ENCODE results near the gene PSMD5. TPM values are rescaled to one million over a fixed set of nuclear protein-coding genes. Genes with fewer than 3 reads are reported as not detected.

The PSMD5 gene
- total RNA-seq, 1 donor, result 32.6 TPM

GRCh38 chr9:120846251-120846889 is 3.6 kb upstream of the PSMD5 start:
- Histone ChIP-seq H3K36me3 (ENCODE audit: insufficient read depth, low read length) (no peaks in the 10 kb centered on the region), H4K20me1 (ENCODE audit: insufficient read depth, low read length) (no peaks in the 10 kb centered on the region), H3K79me2 (ENCODE audit: insufficient read depth, low read length) (peaks cover 16% of the 10 kb centered on the region), H3K9me3 (ENCODE audit: low read depth, low read length) (no peaks in the 10 kb centered on the region), H3K27ac (ENCODE audit: low read depth, low read length) (no peak overlapping the region), H3K4me1 (ENCODE audit: insufficient read depth, low read length) (peaks cover 8% of the 10 kb centered on the region), H3K27me3 (ENCODE audit: insufficient read depth, low read length) (no peaks in the 10 kb centered on the region), H3K4me3 (ENCODE audit: insufficient read depth, low read length) (no peak overlapping the region), H3K4me2 (ENCODE audit: insufficient read depth, low read length) (no peak overlapping the region), H2AFZ (ENCODE audit: low read length) (no peak overlapping the region)
- TF ChIP-seq CTCF (IDR thresholded peaks at IDR 0.05; ENCODE audit: extremely low read depth, low read depth, low read length), result no peak
- DNase-seq (ENCODE audit: insufficient read length, low spot score, missing footprints), result no peak

GRCh38 chr9:120845255-120845654 is 2.5 kb upstream of the PSMD5 start:
- no peak for TF ChIP-seq CTCF (IDR thresholded peaks at IDR 0.05; ENCODE audit: extremely low read depth, low read depth, low read length)
- DNase-seq (ENCODE audit: insufficient read length, low spot score, missing footprints), result no peak
- no peaks in the 10 kb centered on the region for H4K20me1 ChIP-seq (ENCODE audit: insufficient read depth, low read length)

GRCh38 chr9:120841930-120842684 is 615 bp downstream of the PSMD5 start:
- peak; percentile 34 for DNase-seq (ENCODE audit: insufficient read length, low spot score, missing footprints)
- peak overlapping the region; percentile 94 for H3K27ac ChIP-seq (ENCODE audit: low read depth, low read length)
- peak overlapping the region; percentile 98 for H3K4me3 ChIP-seq (ENCODE audit: insufficient read depth, low read length)
- H3K4me1 ChIP-seq (ENCODE audit: insufficient read depth, low read length), result peaks cover 19% of the 10 kb centered on the region
- no peak for TF ChIP-seq CTCF (IDR thresholded peaks at IDR 0.05; ENCODE audit: extremely low read depth, low read depth, low read length)
- H2AFZ ChIP-seq (ENCODE audit: low read length), result peak overlapping the region; percentile 100
- H3K27me3 ChIP-seq (ENCODE audit: insufficient read depth, low read length), result no peaks in the 10 kb centered on the region
- H4K20me1 ChIP-seq (ENCODE audit: insufficient read depth, low read length), result peaks cover 5% of the 10 kb centered on the region
- no peaks in the 10 kb centered on the region for H3K9me3 ChIP-seq (ENCODE audit: low read depth, low read length)
- H3K4me2 ChIP-seq (ENCODE audit: insufficient read depth, low read length), result peak overlapping the region; percentile 98
- peaks cover 51% of the 10 kb centered on the region for H3K79me2 ChIP-seq (ENCODE audit: insufficient read depth, low read length)
- H3K36me3 ChIP-seq (ENCODE audit: insufficient read depth, low read length), result no peaks in the 10 kb centered on the region

More at GRCh38 chr9:120845255-120845654, 2.5 kb upstream of the PSMD5 start:
- Histone ChIP-seq H3K27ac (ENCODE audit: low read depth, low read length) (no peak overlapping the region), H3K36me3 (ENCODE audit: insufficient read depth, low read length) (no peaks in the 10 kb centered on the region), H3K4me3 (ENCODE audit: insufficient read depth, low read length) (no peak overlapping the region), H3K27me3 (ENCODE audit: insufficient read depth, low read length) (no peaks in the 10 kb centered on the region), H2AFZ (ENCODE audit: low read length) (no peak overlapping the region), H3K4me1 (ENCODE audit: insufficient read depth, low read length) (peaks cover 8% of the 10 kb centered on the region), H3K79me2 (ENCODE audit: insufficient read depth, low read length) (peaks cover 22% of the 10 kb centered on the region), H3K9me3 (ENCODE audit: low read depth, low read length) (no peaks in the 10 kb centered on the region), H3K4me2 (ENCODE audit: insufficient read depth, low read length) (no peak overlapping the region)

GRCh38 chr9:120839146-120839545 is 3.6 kb downstream of the PSMD5 start:
- Histone ChIP-seq H3K36me3 (ENCODE audit: insufficient read depth, low read length) (peaks cover 5% of the 10 kb centered on the region), H3K4me3 (ENCODE audit: insufficient read depth, low read length) (no peak overlapping the region), H2AFZ (ENCODE audit: low read length) (no peak overlapping the region), H3K27me3 (ENCODE audit: insufficient read depth, low read length) (no peaks in the 10 kb centered on the region), H3K4me1 (ENCODE audit: insufficient read depth, low read length) (peaks cover 19% of the 10 kb centered on the region), H3K4me2 (ENCODE audit: insufficient read depth, low read length) (no peak overlapping the region), H4K20me1 (ENCODE audit: insufficient read depth, low read length) (peaks cover 8% of the 10 kb centered on the region), H3K9me3 (ENCODE audit: low read depth, low read length) (no peaks in the 10 kb centered on the region), H3K79me2 (ENCODE audit: insufficient read depth, low read length) (peaks cover 70% of the 10 kb centered on the region), H3K27ac (ENCODE audit: low read depth, low read length) (peak overlapping the region; percentile 40)
- DNase-seq (ENCODE audit: insufficient read length, low spot score, missing footprints), result no peak
- no peak for TF ChIP-seq CTCF (IDR thresholded peaks at IDR 0.05; ENCODE audit: extremely low read depth, low read depth, low read length)

Measured in osteoblast (primary cell).